NCI-H1417 (cell line): ENCODE results near the gene SYNE1.
A peak's percentile ranks its signal among the peaks of the same experiment; 100 is the strongest.

Experiments
- DNase-seq, 3 experiments: peaks; one replicate each; lab custom pipeline; 2025; lab: John Stamatoyannopoulos, UW

SYNE1 gene

GRCh38 chr6:152233547-152234320, 403.4 kb downstream of the SYNE1 start:
- DNase-seq = no peak

GRCh38 chr6:152232501-152233151, 404.5 kb downstream of the SYNE1 start:
- no peak for DNase-seq

- no peak for DNase-seq
Observed at GRCh38 chr6:152229330-152229729, 407.8 kb downstream of the SYNE1 start.

- DNase-seq = no peak
Observed at GRCh38 chr6:152226119-152226518, 411.0 kb downstream of the SYNE1 start.

GRCh38 chr6:152225241-152225934, 411.8 kb downstream of the SYNE1 start:
- DNase-seq = no peak

GRCh38 chr6:152223636-152224035, 413.5 kb downstream of the SYNE1 start:
- DNase-seq = peak; percentile 9 to 15 (median 14)

- no peak for DNase-seq
Observed at GRCh38 chr6:152221806-152222628, 415.1 kb downstream of the SYNE1 start.

GRCh38 chr6:152220786-152221185, 416.4 kb downstream of the SYNE1 start:
- no peak for DNase-seq

GRCh38 chr6:152218887-152219286, 418.3 kb downstream of the SYNE1 start:
- DNase-seq = peak in 2 of 3 experiments; percentile 14 to 38

- no peak for DNase-seq
Observed at GRCh38 chr6:152212437-152212836, 424.7 kb downstream of the SYNE1 start.

- DNase-seq = no peak
Observed at GRCh38 chr6:152209211-152209610, 428.0 kb downstream of the SYNE1 start.

- peak; percentile 33 to 95 (median 88) for DNase-seq
Observed at GRCh38 chr6:152207915-152208714, 429.0 kb downstream of the SYNE1 start.

GRCh38 chr6:152206072-152206818, 430.9 kb downstream of the SYNE1 start:
- no peak for DNase-seq

- DNase-seq = no peak
Observed at GRCh38 chr6:152204591-152204990, 432.6 kb downstream of the SYNE1 start.

GRCh38 chr6:152201120-152201519, 436.0 kb downstream of the SYNE1 start:
- DNase-seq = peak in 1 of 3 experiments; percentile 24

GRCh38 chr6:152195896-152196295, 441.3 kb downstream of the SYNE1 start:
- no peak for DNase-seq

GRCh38 chr6:152189736-152190135, 447.4 kb downstream of the SYNE1 start:
- DNase-seq = no peak

- no peak for DNase-seq
Observed at GRCh38 chr6:152188011-152188410, 449.2 kb downstream of the SYNE1 start.

- DNase-seq = no peak
Observed at GRCh38 chr6:152186840-152187239, 450.3 kb downstream of the SYNE1 start.

- peak in 1 of 3 experiments; percentile 34 for DNase-seq
Observed at GRCh38 chr6:152184917-152185574, 452.1 kb downstream of the SYNE1 start.
